ENCODE measurements around the gene ABTB1.
"Not testable (repeated sequence)": the region's sequence is repeated elsewhere in the genome, so short reads cannot be mapped to it uniquely, and the experiment has no call there.

The ABTB1 gene

DNA sequence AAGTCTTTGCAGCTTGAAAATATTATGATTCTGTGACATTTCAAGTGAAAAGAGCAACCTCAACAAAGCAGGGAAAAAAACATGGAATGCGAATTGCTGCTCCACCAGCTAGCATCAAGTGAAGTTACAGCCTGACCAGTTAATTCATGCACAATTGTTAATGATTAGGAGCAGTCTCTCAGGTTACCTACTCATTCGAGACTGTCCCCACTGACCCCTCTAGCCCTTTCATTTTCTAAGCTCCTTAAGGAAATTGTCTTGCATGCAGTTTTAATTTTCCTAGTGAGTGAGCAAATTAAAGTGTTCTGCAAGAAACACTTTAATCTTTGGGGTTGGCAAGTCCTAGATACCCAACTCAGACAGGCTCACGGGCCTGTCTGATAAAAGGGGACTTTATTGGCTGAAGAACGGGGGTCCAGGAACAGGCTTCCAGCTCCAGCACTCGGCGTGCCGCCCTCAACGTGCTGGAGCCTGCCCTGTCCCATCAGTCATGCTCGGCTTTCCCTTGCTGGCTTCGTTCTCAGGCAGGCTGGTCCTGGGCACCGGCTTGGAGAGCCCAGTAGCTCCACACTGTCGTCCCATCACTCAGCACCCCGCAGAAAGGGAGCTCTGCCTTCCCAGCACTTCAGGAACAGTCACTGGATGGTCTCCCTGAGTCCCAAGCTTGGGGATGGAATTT is 25.4 kb upstream of the ABTB1 start:
- no peak for DNase-seq (ENCODE audit: low read depth)
- no peak overlapping the region for H3K4me3 ChIP-seq (ENCODE audit: low read depth, low read length)

GRCh38 chr3:127647845-127648204 is 24.9 kb upstream of the ABTB1 start:
- no peak overlapping the region for H3K4me3 ChIP-seq (ENCODE audit: low read depth, low read length)
- no peak for DNase-seq (ENCODE audit: low read depth)

- no peak for DNase-seq (ENCODE audit: low read depth)
- no peak overlapping the region for H3K4me3 ChIP-seq (ENCODE audit: low read depth, low read length)
These were observed 22.5 kb upstream of the ABTB1 start for GRCh38 chr3:127650236-127650635.

DNA sequence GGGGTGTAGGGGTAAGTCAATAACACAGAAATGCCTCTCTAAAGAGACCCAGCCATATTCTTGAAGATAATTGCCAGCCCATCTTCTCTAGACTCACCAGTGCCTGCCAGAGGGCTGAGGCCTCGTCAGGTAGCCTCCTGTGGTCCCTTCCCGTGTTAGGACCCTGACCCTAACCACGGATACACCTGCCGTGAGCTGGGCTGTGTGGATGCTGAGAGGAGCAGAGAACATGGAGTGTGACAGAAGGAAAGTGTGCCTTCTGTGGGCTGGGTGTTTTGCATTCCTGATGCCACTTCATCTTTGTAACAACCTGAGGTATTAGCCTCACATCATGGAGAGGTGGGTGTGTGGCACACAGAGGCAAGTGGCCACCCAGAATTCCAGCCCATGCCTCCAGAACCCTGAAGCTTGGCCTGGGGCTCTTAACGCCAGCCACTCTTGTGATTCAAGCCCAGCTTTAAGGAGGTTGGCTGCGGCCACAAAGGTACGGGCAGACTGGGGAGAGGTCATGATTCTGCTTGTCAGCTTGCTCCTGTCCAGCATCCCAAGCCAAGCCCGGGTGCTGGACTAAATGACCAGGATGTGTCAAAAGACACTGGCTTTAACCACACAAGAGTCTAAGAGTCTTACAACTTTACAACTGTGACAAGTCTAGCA is 21.1 kb upstream of the ABTB1 start:
- H3K4me3 ChIP-seq (ENCODE audit: low read depth, low read length) = no peak overlapping the region
- DNase-seq (ENCODE audit: low read depth) = no peak

DNA sequence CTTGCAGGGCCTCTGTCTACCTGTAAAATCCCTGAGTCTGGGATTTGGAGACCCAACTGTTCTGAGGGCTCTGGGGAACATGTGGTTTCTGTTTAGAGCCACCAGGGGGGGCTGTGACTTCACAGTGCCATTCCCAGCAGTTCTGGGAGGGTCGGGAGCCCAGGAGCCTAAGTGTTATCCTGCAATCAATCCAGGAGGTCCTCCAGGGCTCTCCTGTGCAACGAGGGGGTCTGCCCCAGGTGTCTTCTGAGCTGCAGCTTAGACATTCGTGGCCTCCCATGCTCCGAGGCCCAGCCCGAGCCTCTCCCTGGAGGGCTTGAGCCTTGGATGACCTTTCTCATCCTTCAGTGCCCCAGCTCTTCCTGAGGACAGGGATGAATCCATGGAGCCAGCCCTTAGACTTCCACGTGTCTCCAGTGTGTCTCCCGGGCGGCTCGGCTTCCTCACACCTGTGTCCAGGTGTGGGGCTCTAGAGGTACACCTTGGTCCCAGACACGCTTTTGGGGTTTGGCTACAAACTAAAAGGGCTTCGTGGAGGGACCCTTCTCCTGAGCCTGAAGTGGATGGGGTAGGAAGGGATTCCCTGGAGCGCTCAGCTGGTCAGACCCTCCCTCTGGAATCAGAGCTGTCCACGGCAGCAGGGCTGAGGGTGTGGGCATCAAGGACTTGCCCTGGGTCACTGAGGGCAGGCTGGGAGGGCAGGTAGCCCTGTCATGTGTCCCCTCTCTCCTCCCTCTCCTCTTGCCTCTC is 20.3 kb upstream of the ABTB1 start:
- no peak overlapping the region for H3K4me3 ChIP-seq (ENCODE audit: low read depth, low read length)
- no peak for DNase-seq (ENCODE audit: low read depth)

- no peak overlapping the region for H3K4me3 ChIP-seq (ENCODE audit: low read depth, low read length)
- DNase-seq (ENCODE audit: low read depth) = no peak
These were observed 18.4 kb upstream of the ABTB1 start for GRCh38 chr3:127654374-127654773.

DNA sequence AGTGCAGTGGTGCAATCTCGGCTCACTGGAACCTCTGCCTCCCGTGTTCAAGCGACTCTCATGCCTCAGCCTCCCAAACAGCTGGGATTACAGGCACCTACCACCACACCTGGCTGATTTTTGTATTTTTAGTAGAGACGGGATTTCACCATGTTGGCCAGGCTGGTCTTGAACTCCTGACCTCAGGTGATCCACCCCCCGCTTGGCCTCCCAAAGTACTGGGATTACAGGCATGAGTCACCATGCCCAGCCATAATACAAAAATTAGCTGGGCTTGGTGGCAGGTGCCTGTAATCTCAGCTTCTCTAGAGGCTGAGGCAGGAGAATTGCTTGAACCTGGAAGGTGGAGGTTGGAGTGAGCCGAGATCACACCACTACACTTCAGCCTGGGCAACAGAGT is 17.8 kb upstream of the ABTB1 start:
- H3K4me3 ChIP-seq (ENCODE audit: low read depth, low read length); DNase-seq (ENCODE audit: low read depth): not testable (repeated sequence)

GRCh38 chr3:127655641-127656040 is 17.1 kb upstream of the ABTB1 start:
- no peak for DNase-seq (ENCODE audit: low read depth)
- no peak overlapping the region for H3K4me3 ChIP-seq (ENCODE audit: low read depth, low read length)

DNA sequence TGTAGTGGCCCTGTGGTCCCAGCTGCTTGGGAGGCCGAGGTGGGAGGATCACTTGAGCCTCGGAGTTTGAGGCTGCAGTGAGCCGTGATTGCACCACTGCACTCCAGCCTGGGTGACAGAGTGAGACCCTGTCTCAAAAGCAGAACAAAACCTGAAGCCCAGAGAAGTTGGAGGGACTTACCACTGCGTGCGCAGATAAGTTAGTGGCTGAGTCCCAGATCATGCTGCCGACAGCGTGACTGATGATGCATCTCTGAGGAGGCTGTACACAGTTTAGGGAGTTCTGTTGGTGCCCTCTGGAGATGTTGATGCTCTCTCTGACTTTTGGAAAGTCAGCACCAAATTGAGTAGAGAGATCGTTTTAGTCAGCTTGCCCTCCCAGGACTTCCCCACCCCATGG is 15.8 kb upstream of the ABTB1 start:
- no peak overlapping the region for H3K4me3 ChIP-seq (ENCODE audit: low read depth, low read length)
- no peak for DNase-seq (ENCODE audit: low read depth)

DNA sequence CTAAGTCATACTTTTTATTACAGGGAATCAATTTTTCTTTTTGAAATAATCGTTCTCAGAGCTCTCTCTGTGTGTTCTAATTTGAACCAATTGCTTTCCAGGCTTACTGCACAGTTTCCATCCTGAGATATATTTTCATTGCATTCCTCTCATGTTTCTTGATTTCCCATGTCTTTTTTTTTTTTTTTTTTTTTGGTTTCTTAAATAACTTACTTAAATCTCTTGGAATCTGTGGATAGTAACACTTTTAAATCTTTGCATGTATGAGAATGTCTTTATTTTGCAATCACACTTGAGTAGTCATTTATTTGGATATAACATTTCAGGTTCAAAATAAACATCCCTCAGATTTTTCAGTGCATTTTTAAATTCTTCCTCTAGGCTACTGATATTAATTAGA is 14.5 kb upstream of the ABTB1 start:
- no peak for DNase-seq (ENCODE audit: low read depth)
- no peak overlapping the region for H3K4me3 ChIP-seq (ENCODE audit: low read depth, low read length)

GRCh38 chr3:127660621-127661251 is 12.0 kb upstream of the ABTB1 start:
- H3K4me3 ChIP-seq (ENCODE audit: low read depth, low read length) = no peak overlapping the region

GRCh38 chr3:127661600-127661999 is 11.2 kb upstream of the ABTB1 start:
- no peak for DNase-seq (ENCODE audit: low read depth)
- no peak overlapping the region for H3K4me3 ChIP-seq (ENCODE audit: low read depth, low read length)

More at GRCh38 chr3:127660621-127661251, 12.0 kb upstream of the ABTB1 start:
- DNase-seq (ENCODE audit: low read depth) = no peak

- H3K4me3 ChIP-seq (ENCODE audit: low read depth, low read length) = no peak overlapping the region
- DNase-seq (ENCODE audit: low read depth) = no peak
These were observed 10.7 kb upstream of the ABTB1 start for GRCh38 chr3:127662001-127662469.

GRCh38 chr3:127663151-127663550 is 9.6 kb upstream of the ABTB1 start:
- no peak for DNase-seq (ENCODE audit: low read depth)
- no peak overlapping the region for H3K4me3 ChIP-seq (ENCODE audit: low read depth, low read length)

GRCh38 chr3:127665165-127665564 is 7.6 kb upstream of the ABTB1 start:
- no peak for DNase-seq (ENCODE audit: low read depth)
- no peak overlapping the region for H3K4me3 ChIP-seq (ENCODE audit: low read depth, low read length)

GRCh38 chr3:127665586-127665985 is 7.2 kb upstream of the ABTB1 start:
- H3K4me3 ChIP-seq (ENCODE audit: low read depth, low read length) = no peak overlapping the region
- DNase-seq (ENCODE audit: low read depth) = no peak

DNA sequence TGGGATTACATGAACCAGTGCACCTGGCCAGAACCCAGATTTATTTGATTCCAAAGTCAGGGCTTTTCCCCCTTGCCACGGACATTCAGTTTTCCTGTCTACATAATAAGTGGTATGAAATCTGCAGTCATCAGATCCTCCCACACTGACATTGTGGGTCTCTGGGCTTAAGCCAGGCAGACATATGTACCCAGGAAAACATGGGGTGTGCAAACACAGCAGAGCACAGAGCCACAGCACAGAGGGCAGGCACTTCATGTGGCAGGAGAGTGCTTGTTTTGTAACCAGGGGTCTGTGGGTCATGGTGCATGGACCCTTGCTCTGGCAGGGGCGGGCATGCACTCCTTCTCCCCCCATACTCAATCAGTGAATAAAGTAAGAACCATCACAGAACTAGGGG is 6.1 kb upstream of the ABTB1 start:
- H3K4me3 ChIP-seq (ENCODE audit: low read depth, low read length) = no peak overlapping the region

GRCh38 chr3:127667119-127667681 is 5.6 kb upstream of the ABTB1 start:
- DNase-seq (ENCODE audit: low read depth) = no peak
- no peak overlapping the region for H3K4me3 ChIP-seq (ENCODE audit: low read depth, low read length)

More for the DNA sequence above, 6.1 kb upstream of the ABTB1 start:
- DNase-seq (ENCODE audit: low read depth) = no peak

GRCh38 chr3:127668906-127669305 is 3.8 kb upstream of the ABTB1 start:
- no peak for DNase-seq (ENCODE audit: low read depth)
- no peak overlapping the region for H3K4me3 ChIP-seq (ENCODE audit: low read depth, low read length)
